Stimulated activated CD4-positive, alpha-beta T cell treated with anti-CD3 and anti-CD28 coated beads, Interleukin-1b, Interleukin-23, amount 100 ng/mL, for 48 hours (primary cell): Measurements from ENCODE around the gene SETDB2.
A peak's percentile ranks its signal among the peaks of the same experiment; 100 is the strongest.

Source experiments
- DNase-seq: peaks from one replicate; pipeline ENCODE4 v3.0.0-alpha.2; 2020

The SETDB2 gene

GRCh38 chr13:49443704-49444523, at the start of gene SETDB2, which contains the start of gene CAB39L:
SETDB2 (plus strand) TSS chr13:49444274; CDS start chr13:49451894, 7,620 bp downstream.
CAB39L (minus strand) TSS chr13:49444064; CDS start chr13:49382910, 61,154 bp downstream.
- DNase-seq: peak; percentile 99

- no peak for DNase-seq
Measured at GRCh38 chr13:49395451-49395865, 48.6 kb upstream of the SETDB2 start.

GRCh38 chr13:49395878-49396380, 48.1 kb upstream of the SETDB2 start:
- no peak for DNase-seq

- DNase-seq: no peak
Measured at GRCh38 chr13:49399801-49400472, 44.1 kb upstream of the SETDB2 start.

- DNase-seq: no peak
Measured at GRCh38 chr13:49400755-49401659, 43.1 kb upstream of the SETDB2 start.

GRCh38 chr13:49403996-49404702, 39.9 kb upstream of the SETDB2 start:
- no peak for DNase-seq

- no peak for DNase-seq
Measured at GRCh38 chr13:49404703-49405020, 39.4 kb upstream of the SETDB2 start.

- DNase-seq: no peak
Measured at GRCh38 chr13:49407068-49407467, 37.0 kb upstream of the SETDB2 start.

- no peak for DNase-seq
Measured at GRCh38 chr13:49407936-49408335, 36.1 kb upstream of the SETDB2 start.

GRCh38 chr13:49409008-49409407, 35.1 kb upstream of the SETDB2 start:
- DNase-seq: no peak

- no peak for DNase-seq
Measured at GRCh38 chr13:49410006-49410405, 34.1 kb upstream of the SETDB2 start.

- DNase-seq: no peak
Measured at GRCh38 chr13:49410477-49410876, 33.6 kb upstream of the SETDB2 start.

GRCh38 chr13:49411353-49411752, 32.7 kb upstream of the SETDB2 start:
- no peak for DNase-seq

GRCh38 chr13:49412749-49413148, 31.3 kb upstream of the SETDB2 start:
- DNase-seq: no peak

- no peak for DNase-seq
Measured at GRCh38 chr13:49417161-49417560, 26.9 kb upstream of the SETDB2 start.

GRCh38 chr13:49418206-49418605, 25.9 kb upstream of the SETDB2 start:
- DNase-seq: no peak

GRCh38 chr13:49419276-49419675, 24.8 kb upstream of the SETDB2 start:
- no peak for DNase-seq

- DNase-seq: no peak
Measured at GRCh38 chr13:49421391-49421790, 22.7 kb upstream of the SETDB2 start.

GRCh38 chr13:49424011-49424560, 20.0 kb upstream of the SETDB2 start:
- no peak for DNase-seq

GRCh38 chr13:49428041-49428763, 15.9 kb upstream of the SETDB2 start:
- no peak for DNase-seq

- no peak for DNase-seq
Measured at GRCh38 chr13:49429121-49429520, 15.0 kb upstream of the SETDB2 start.
